ENCODE measurements around the gene MAP4K3.

MAP4K3 gene

GRCh38 chr2:39306626-39307025, 130.5 kb downstream of the MAP4K3 start:
- DNase-seq (ENCODE audit: low read depth in 3 of 3, low spot score in 1 of 3), result no peak

GRCh38 chr2:39304729-39305128, 132.4 kb downstream of the MAP4K3 start:
- DNase-seq (ENCODE audit: low read depth in 3 of 3, low spot score in 1 of 3), result no peak

GRCh38 chr2:39304200-39304599, 132.9 kb downstream of the MAP4K3 start:
- DNase-seq (ENCODE audit: low read depth in 3 of 3, low spot score in 1 of 3), result no peak

GRCh38 chr2:39301352-39301751, 135.7 kb downstream of the MAP4K3 start:
- no peak for DNase-seq (ENCODE audit: low read depth in 3 of 3, low spot score in 1 of 3)

- DNase-seq (ENCODE audit: low read depth in 3 of 3, low spot score in 1 of 3), result no peak
Measured at GRCh38 chr2:39300044-39300978, 136.8 kb downstream of the MAP4K3 start.

GRCh38 chr2:39290433-39290832, 146.7 kb downstream of the MAP4K3 start:
- no peak for DNase-seq (ENCODE audit: low read depth in 3 of 3, low spot score in 1 of 3)

GRCh38 chr2:39289609-39290008, 147.5 kb downstream of the MAP4K3 start:
- DNase-seq (ENCODE audit: low read depth in 3 of 3, low spot score in 1 of 3), result no peak

GRCh38 chr2:39283561-39283960, 153.5 kb downstream of the MAP4K3 start:
- DNase-seq (ENCODE audit: low read depth in 3 of 3, low spot score in 1 of 3), result no peak

- no peak for DNase-seq (ENCODE audit: low read depth in 3 of 3, low spot score in 1 of 3)
Measured at GRCh38 chr2:39281391-39281790, 155.7 kb downstream of the MAP4K3 start.

- no peak for DNase-seq (ENCODE audit: low read depth in 3 of 3, low spot score in 1 of 3)
Measured at GRCh38 chr2:39275016-39275415, 162.1 kb downstream of the MAP4K3 start.

- no peak for DNase-seq (ENCODE audit: low read depth in 3 of 3, low spot score in 1 of 3)
Measured at GRCh38 chr2:39269941-39270340, 167.1 kb downstream of the MAP4K3 start.

- no peak for DNase-seq (ENCODE audit: low read depth in 3 of 3, low spot score in 1 of 3)
Measured at GRCh38 chr2:39266916-39267434, 170.1 kb downstream of the MAP4K3 start.

GRCh38 chr2:39266139-39266805, 170.8 kb downstream of the MAP4K3 start:
- DNase-seq (ENCODE audit: low read depth in 3 of 3, low spot score in 1 of 3), result no peak

- no peak for DNase-seq (ENCODE audit: low read depth in 3 of 3, low spot score in 1 of 3)
Measured at GRCh38 chr2:39265315-39265714, 171.8 kb downstream of the MAP4K3 start.

- DNase-seq (ENCODE audit: low read depth in 3 of 3, low spot score in 1 of 3), result no peak
Measured at GRCh38 chr2:39264733-39265132, 172.4 kb downstream of the MAP4K3 start.

- DNase-seq (ENCODE audit: low read depth in 3 of 3, low spot score in 1 of 3), result no peak
Measured at GRCh38 chr2:39260087-39260486, 177.0 kb downstream of the MAP4K3 start.

GRCh38 chr2:39256040-39256439, 181.0 kb downstream of the MAP4K3 start:
- DNase-seq (ENCODE audit: low read depth in 3 of 3, low spot score in 1 of 3), result no peak

GRCh38 chr2:39252888-39253518, 184.1 kb downstream of the MAP4K3 start:
- no peak for DNase-seq (ENCODE audit: low read depth in 3 of 3, low spot score in 1 of 3)

- DNase-seq (ENCODE audit: low read depth in 3 of 3, low spot score in 1 of 3), result no peak
Measured at GRCh38 chr2:39247512-39248043, 189.5 kb downstream of the MAP4K3 start.

- DNase-seq (ENCODE audit: low read depth in 3 of 3, low spot score in 1 of 3), result no peak
Measured at GRCh38 chr2:39246382-39246980, 190.6 kb downstream of the MAP4K3 start.
